Skeletal muscle satellite cell (primary cell): ENCODE results near the gene TMEM131.

Source experiments
- H3K27me3 ChIP-seq: 2 replicates; pipeline ENCODE4 v1.7.0; 2013; ENCODE audit warnings: low read length; ENCODE audit not compliant: control insufficient read depth, insufficient read depth
- H3K36me3 ChIP-seq: 2 replicates; pipeline ENCODE4 v1.7.0; 2013; ENCODE audit warnings: mild to moderate bottlenecking, control low read depth, low read length; ENCODE audit not compliant: insufficient read depth
- H3K4me1 ChIP-seq: 2 replicates; pipeline ENCODE4 v1.7.0; 2013; ENCODE audit warnings: low read length; ENCODE audit not compliant: control insufficient read depth, insufficient read depth
- H3K4me2 ChIP-seq: 2 replicates; pipeline ENCODE4 v1.7.0; 2013; ENCODE audit warnings: mild to moderate bottlenecking, low read length
- H3K4me3 ChIP-seq: 2 replicates; pipeline ENCODE4 v1.7.0; 2013; ENCODE audit warnings: low read length
- H3K9ac ChIP-seq: 2 replicates; pipeline ENCODE4 v1.7.0; 2013; ENCODE audit warnings: mild to moderate bottlenecking, low read depth, low read length, moderate library complexity
- H3K9me3 ChIP-seq: replicated peaks from 2 replicates; pipeline ENCODE4 v1.7.0; 2013; ENCODE audit warnings: mild to moderate bottlenecking, control low read depth, low read length

TMEM131 gene

GRCh38 chr2:98015671-98016070 is 19.9 kb upstream of the TMEM131 start:
- H3K9ac ChIP-seq: no peak overlapping the region
- no peak overlapping the region for H3K4me2 ChIP-seq
- H3K4me1 ChIP-seq: no peaks in the 10 kb centered on the region
- no peaks in the 10 kb centered on the region for H3K27me3 ChIP-seq
- H3K36me3 ChIP-seq: no peaks in the 10 kb centered on the region
- H3K4me3 ChIP-seq: no peak overlapping the region
- H3K9me3 ChIP-seq: no peaks in the 10 kb centered on the region

- no peaks in the 10 kb centered on the region for H3K36me3 ChIP-seq
- no peaks in the 10 kb centered on the region for H3K27me3 ChIP-seq
- no peak overlapping the region for H3K9ac ChIP-seq
- H3K4me1 ChIP-seq: no peaks in the 10 kb centered on the region
- H3K4me2 ChIP-seq: no peak overlapping the region
- H3K9me3 ChIP-seq: no peaks in the 10 kb centered on the region
- no peak overlapping the region for H3K4me3 ChIP-seq
Measured at GRCh38 chr2:98014379-98014778, 18.6 kb upstream of the TMEM131 start.

- Histone ChIP-seq H3K9ac (no peak overlapping the region), H3K9me3 (no peaks in the 10 kb centered on the region), H3K4me2 (no peak overlapping the region), H3K36me3 (no peaks in the 10 kb centered on the region), H3K4me3 (no peak overlapping the region), H3K27me3 (no peaks in the 10 kb centered on the region), H3K4me1 (no peaks in the 10 kb centered on the region)
Measured at GRCh38 chr2:98013407-98014042, 17.8 kb upstream of the TMEM131 start.

- no peaks in the 10 kb centered on the region for H3K27me3 ChIP-seq
- no peaks in the 10 kb centered on the region for H3K4me1 ChIP-seq
- H3K4me2 ChIP-seq: no peak overlapping the region
- no peaks in the 10 kb centered on the region for H3K36me3 ChIP-seq
- H3K9ac ChIP-seq: no peak overlapping the region
- H3K9me3 ChIP-seq: no peaks in the 10 kb centered on the region
- H3K4me3 ChIP-seq: no peak overlapping the region
Measured at GRCh38 chr2:98012561-98012991, 16.8 kb upstream of the TMEM131 start.

- H3K9me3 ChIP-seq: no peaks in the 10 kb centered on the region
- H3K4me1 ChIP-seq: no peaks in the 10 kb centered on the region
Measured at GRCh38 chr2:98009887-98010760, 14.4 kb upstream of the TMEM131 start.

GRCh38 chr2:98008415-98008814 is 12.7 kb upstream of the TMEM131 start:
- H3K4me3 ChIP-seq: no peak overlapping the region
- H3K36me3 ChIP-seq: no peaks in the 10 kb centered on the region
- no peak overlapping the region for H3K9ac ChIP-seq
- no peak overlapping the region for H3K4me2 ChIP-seq
- H3K27me3 ChIP-seq: no peaks in the 10 kb centered on the region
- no peaks in the 10 kb centered on the region for H3K4me1 ChIP-seq
- no peaks in the 10 kb centered on the region for H3K9me3 ChIP-seq

More at GRCh38 chr2:98009887-98010760, 14.4 kb upstream of the TMEM131 start:
- no peak overlapping the region for H3K9ac ChIP-seq
- H3K36me3 ChIP-seq: no peaks in the 10 kb centered on the region
- H3K4me2 ChIP-seq: no peak overlapping the region
- no peak overlapping the region for H3K4me3 ChIP-seq
- H3K27me3 ChIP-seq: no peaks in the 10 kb centered on the region

GRCh38 chr2:98006378-98006777 is 10.6 kb upstream of the TMEM131 start:
- Histone ChIP-seq H3K4me3 (no peak overlapping the region), H3K4me1 (no peaks in the 10 kb centered on the region), H3K4me2 (no peak overlapping the region), H3K27me3 (no peaks in the 10 kb centered on the region), H3K9me3 (no peaks in the 10 kb centered on the region), H3K9ac (no peak overlapping the region), H3K36me3 (no peaks in the 10 kb centered on the region)

- Histone ChIP-seq H3K27me3 (no peaks in the 10 kb centered on the region), H3K4me1 (no peaks in the 10 kb centered on the region), H3K36me3 (no peaks in the 10 kb centered on the region), H3K9me3 (no peaks in the 10 kb centered on the region), H3K4me2 (no peak overlapping the region), H3K4me3 (no peak overlapping the region), H3K9ac (no peak overlapping the region)
Measured at GRCh38 chr2:98004613-98005012, 8.9 kb upstream of the TMEM131 start.

- no peak overlapping the region for H3K9ac ChIP-seq
- H3K9me3 ChIP-seq: no peaks in the 10 kb centered on the region
- no peak overlapping the region for H3K4me2 ChIP-seq
- H3K4me1 ChIP-seq: no peaks in the 10 kb centered on the region
- H3K27me3 ChIP-seq: no peaks in the 10 kb centered on the region
- no peaks in the 10 kb centered on the region for H3K36me3 ChIP-seq
- no peak overlapping the region for H3K4me3 ChIP-seq
Measured at GRCh38 chr2:98004047-98004446, 8.3 kb upstream of the TMEM131 start.

- Histone ChIP-seq H3K27me3 (no peaks in the 10 kb centered on the region), H3K4me3 (no peak overlapping the region), H3K4me2 (no peak overlapping the region), H3K36me3 (no peaks in the 10 kb centered on the region), H3K9ac (no peak overlapping the region), H3K4me1 (no peaks in the 10 kb centered on the region), H3K9me3 (no peaks in the 10 kb centered on the region)
Measured at GRCh38 chr2:97999536-97999935, 3.8 kb upstream of the TMEM131 start.

GRCh38 chr2:97998431-97999005 is 2.8 kb upstream of the TMEM131 start:
- Histone ChIP-seq H3K4me1 (peaks cover 4% of the 10 kb centered on the region), H3K36me3 (no peaks in the 10 kb centered on the region), H3K27me3 (no peaks in the 10 kb centered on the region), H3K4me2 (no peak overlapping the region), H3K4me3 (no peak overlapping the region), H3K9ac (no peak overlapping the region), H3K9me3 (no peaks in the 10 kb centered on the region)
